ENCODE data around the gene TMPRSS9. TPM values are rescaled to one million over a fixed set of nuclear protein-coding genes. Genes with fewer than 3 reads are reported as not detected.

Gene TMPRSS9
- total and polyA plus RNA-seq, 2 donors from 2014 or later: not detected

- Histone ChIP-seq H3K9ac (ENCODE audit: low read length in 3 of 3) (no peak overlapping the region), H3K4me1 (ENCODE audit: control insufficient read depth in 2 of 3, insufficient read depth in 2 of 3, low read depth in 1 of 3, low read length in 3 of 3) (no peaks in the 10 kb centered on the region), H3K4me3 (ENCODE audit: low read length in 3 of 3) (no peak overlapping the region), H3K36me3 (ENCODE audit: control insufficient read depth in 2 of 3, insufficient read depth in 3 of 3, low read length in 3 of 3) (no peaks in the 10 kb centered on the region), H3K27ac (ENCODE audit: low read depth in 2 of 2, low read length in 2 of 2) (no peak overlapping the region), H3K27me3 (ENCODE audit: control insufficient read depth, insufficient read depth, low read length) (no peaks in the 10 kb centered on the region), H3K9me3 (ENCODE audit: control insufficient read depth in 2 of 3, insufficient read depth in 1 of 3, low read length in 3 of 3) (no peaks in the 10 kb centered on the region)
- FAIRE-seq (no peak), DNase-seq (no peak)
- intact Hi-C loops (cut with DNase I): no loop called here
- TF ChIP-seq, protein P1, sequence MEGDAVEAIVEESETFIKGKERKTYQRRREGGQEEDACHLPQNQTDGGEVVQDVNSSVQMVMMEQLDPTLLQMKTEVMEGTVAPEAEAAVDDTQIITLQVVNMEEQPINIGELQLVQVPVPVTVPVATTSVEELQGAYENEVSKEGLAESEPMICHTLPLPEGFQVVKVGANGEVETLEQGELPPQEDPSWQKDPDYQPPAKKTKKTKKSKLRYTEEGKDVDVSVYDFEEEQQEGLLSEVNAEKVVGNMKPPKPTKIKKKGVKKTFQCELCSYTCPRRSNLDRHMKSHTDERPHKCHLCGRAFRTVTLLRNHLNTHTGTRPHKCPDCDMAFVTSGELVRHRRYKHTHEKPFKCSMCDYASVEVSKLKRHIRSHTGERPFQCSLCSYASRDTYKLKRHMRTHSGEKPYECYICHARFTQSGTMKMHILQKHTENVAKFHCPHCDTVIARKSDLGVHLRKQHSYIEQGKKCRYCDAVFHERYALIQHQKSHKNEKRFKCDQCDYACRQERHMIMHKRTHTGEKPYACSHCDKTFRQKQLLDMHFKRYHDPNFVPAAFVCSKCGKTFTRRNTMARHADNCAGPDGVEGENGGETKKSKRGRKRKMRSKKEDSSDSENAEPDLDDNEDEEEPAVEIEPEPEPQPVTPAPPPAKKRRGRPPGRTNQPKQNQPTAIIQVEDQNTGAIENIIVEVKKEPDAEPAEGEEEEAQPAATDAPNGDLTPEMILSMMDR (IDR thresholded peaks at IDR 0.05; ENCODE audit: borderline replicate concordance, extremely low read depth, insufficient read depth): no peak
Observed at GRCh38 chr19:2398735-2399305, 38.8 kb downstream of the TMPRSS9 start.

DNA sequence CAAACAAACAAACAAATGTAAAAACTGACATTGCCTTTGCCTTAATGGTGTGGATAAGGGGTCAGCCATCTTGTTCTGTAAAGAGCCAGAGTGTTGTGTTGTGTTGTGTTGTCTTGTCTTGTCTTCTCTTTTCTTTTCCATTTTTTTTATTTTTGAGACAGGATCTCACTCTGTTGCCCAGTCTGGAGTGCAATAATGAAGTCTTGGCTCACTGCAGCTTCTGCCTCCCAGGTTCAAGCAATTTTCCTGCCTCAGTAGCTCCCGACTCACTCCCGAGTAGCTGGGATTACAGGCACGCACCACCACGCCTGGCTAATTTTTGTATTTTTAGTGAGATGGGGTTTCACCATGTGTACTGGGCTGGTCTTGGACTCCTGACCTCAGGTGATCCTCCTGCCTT, 39.5 kb downstream of the TMPRSS9 start:
- Histone ChIP-seq H3K36me3 (ENCODE audit: control insufficient read depth in 2 of 3, insufficient read depth in 3 of 3, low read length in 3 of 3) (no peaks in the 10 kb centered on the region), H3K4me1 (ENCODE audit: control insufficient read depth in 2 of 3, insufficient read depth in 2 of 3, low read depth in 1 of 3, low read length in 3 of 3) (no peaks in the 10 kb centered on the region), H3K9me3 (ENCODE audit: control insufficient read depth in 2 of 3, insufficient read depth in 1 of 3, low read length in 3 of 3) (no peaks in the 10 kb centered on the region), H3K4me3 (ENCODE audit: low read length in 3 of 3) (no peak overlapping the region), H3K27me3 (ENCODE audit: control insufficient read depth, insufficient read depth, low read length) (no peaks in the 10 kb centered on the region), H3K9ac (ENCODE audit: low read length in 3 of 3) (no peak overlapping the region), H3K27ac (ENCODE audit: low read depth in 2 of 2, low read length in 2 of 2) (no peak overlapping the region)
- no peak for FAIRE-seq
- DNase-seq: no peak
- intact Hi-C loops (cut with DNase I): no loop called here
- TF ChIP-seq, protein P1 (IDR thresholded peaks at IDR 0.05; ENCODE audit: borderline replicate concordance, extremely low read depth, insufficient read depth): no peak

DNA sequence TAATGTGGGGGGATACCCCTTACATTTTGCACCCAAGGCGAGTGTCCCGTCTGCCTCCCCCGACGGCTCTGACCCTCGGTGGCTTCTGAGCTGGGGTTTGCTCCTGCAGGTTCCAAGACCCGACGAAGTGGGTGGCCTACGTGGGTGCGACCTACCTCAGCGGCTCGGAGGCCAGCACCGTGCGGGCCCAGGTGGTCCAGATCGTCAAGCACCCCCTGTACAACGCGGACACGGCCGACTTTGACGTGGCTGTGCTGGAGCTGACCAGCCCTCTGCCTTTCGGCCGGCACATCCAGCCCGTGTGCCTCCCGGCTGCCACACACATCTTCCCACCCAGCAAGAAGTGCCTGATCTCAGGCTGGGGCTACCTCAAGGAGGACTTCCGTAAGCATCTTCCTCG, 48.2 kb downstream of the TMPRSS9 start:
- no peaks in the 10 kb centered on the region for H3K4me1 ChIP-seq (ENCODE audit: control insufficient read depth in 2 of 3, insufficient read depth in 2 of 3, low read depth in 1 of 3, low read length in 3 of 3)
- DNase-seq: no peak
- H3K36me3 ChIP-seq (ENCODE audit: control insufficient read depth in 2 of 3, insufficient read depth in 3 of 3, low read length in 3 of 3): no peaks in the 10 kb centered on the region
- intact Hi-C loops (cut with DNase I): no loop called here
- H3K9ac ChIP-seq (ENCODE audit: low read length in 3 of 3): no peak overlapping the region
- TF ChIP-seq, protein P1 (IDR thresholded peaks at IDR 0.05; ENCODE audit: borderline replicate concordance, extremely low read depth, insufficient read depth): no peak
- no peak overlapping the region for H3K4me3 ChIP-seq (ENCODE audit: low read length in 3 of 3)
- H3K27ac ChIP-seq (ENCODE audit: low read depth in 2 of 2, low read length in 2 of 2): no peak overlapping the region
- H3K27me3 ChIP-seq (ENCODE audit: control insufficient read depth, insufficient read depth, low read length): no peaks in the 10 kb centered on the region
- FAIRE-seq: no peak
- H3K9me3 ChIP-seq (ENCODE audit: control insufficient read depth in 2 of 3, insufficient read depth in 1 of 3, low read length in 3 of 3): no peaks in the 10 kb centered on the region
